HEK293 (cell line): ENCODE results near the gene ZNF492.

Source experiments
- CTCF ChIP-seq: fragments of 450-650 bp; formaldehyde crosslinking; IDR thresholded peaks from 2 replicates; pipeline ENCODE4 v1.5.1; 2016; ENCODE audit warnings: missing biosample characterization, missing genetic modification characterization
- KLF16 ChIP-seq: fragments of 450-650 bp; formaldehyde crosslinking; IDR thresholded peaks from 2 replicates; pipeline ENCODE4 v1.5.1; 2017; ENCODE audit warnings: missing biosample characterization, missing genetic modification characterization
- REPIN1 ChIP-seq: fragments of 450-650 bp; formaldehyde crosslinking; IDR thresholded peaks from 2 replicates; pipeline ENCODE4 v1.5.1; 2017; ENCODE audit warnings: missing biosample characterization, missing genetic modification characterization, low read depth
- ZNF140 ChIP-seq: fragments of 450-650 bp; formaldehyde crosslinking; IDR thresholded peaks from 2 replicates; pipeline ENCODE4 v1.5.1; 2016; ENCODE audit warnings: missing biosample characterization, missing genetic modification characterization
- ZNF18 ChIP-seq: fragments of 450-650 bp; formaldehyde crosslinking; IDR thresholded peaks from 2 replicates; pipeline ENCODE4 v1.5.1; 2016; ENCODE audit warnings: missing biosample characterization, missing genetic modification characterization
- ZNF19 ChIP-seq: fragments of 450-650 bp; formaldehyde crosslinking; IDR thresholded peaks from 2 replicates; pipeline ENCODE4; 2016; ENCODE audit warnings: missing biosample characterization, missing genetic modification characterization, low read depth
- ZNF214 ChIP-seq: fragments of 450-650 bp; formaldehyde crosslinking; IDR thresholded peaks from 2 replicates; pipeline ENCODE4 v1.5.1; 2017; ENCODE audit warnings: missing biosample characterization, mild to moderate bottlenecking, missing genetic modification characterization, borderline replicate concordance
- ZNF239 ChIP-seq: fragments of 450-650 bp; formaldehyde crosslinking; IDR thresholded peaks from 2 replicates; pipeline ENCODE4 v1.5.1; 2016; ENCODE audit warnings: missing biosample characterization, missing genetic modification characterization
- ZNF274 ChIP-seq, 2 experiments: fragments of 200-500 bp in 1 of 2; fragments of 450-650 bp in 1 of 2; sonication (Bioruptor generic) in 1 of 2; formaldehyde crosslinking in 1 of 2; IDR thresholded peaks; 2 replicates each; pipeline versions ENCODE4 v1.5.1 to v1.6.1; 2014 to 2016; ENCODE audit warnings: borderline replicate concordance in 1 of 2, inconsistent platforms in 1 of 2, low read length in 1 of 2, missing biosample characterization in 1 of 2, missing genetic modification characterization in 1 of 2
- ZNF362 ChIP-seq: fragments of 450-650 bp; formaldehyde crosslinking; IDR thresholded peaks from 2 replicates; pipeline ENCODE4 v1.5.1; 2016; ENCODE audit warnings: missing biosample characterization, missing genetic modification characterization
- ZNF560 ChIP-seq: fragments of 450-650 bp; formaldehyde crosslinking; IDR thresholded peaks from 2 replicates; pipeline ENCODE4 v1.5.1; 2017; ENCODE audit warnings: missing biosample characterization, missing genetic modification characterization, borderline replicate concordance
- ZNF624 ChIP-seq: fragments of 450-650 bp; formaldehyde crosslinking; IDR thresholded peaks from 2 replicates; pipeline ENCODE4 v1.5.1; 2017; ENCODE audit warnings: missing biosample characterization, missing genetic modification characterization
- ZNF660 ChIP-seq: fragments of 450-650 bp; IDR thresholded peaks from 2 replicates; pipeline ENCODE4 v1.5.1; 2018; ENCODE audit warnings: missing biosample characterization, mild to moderate bottlenecking, missing genetic modification characterization
- ZNF791 ChIP-seq: fragments of 450-650 bp; formaldehyde crosslinking; IDR thresholded peaks from 2 replicates; pipeline ENCODE4 v1.5.1; 2016; ENCODE audit warnings: missing biosample characterization, missing genetic modification characterization

- no peak for TF ChIP-seq ZNF18
- no peak for TF ChIP-seq CTCF (tag by site-specific recombination)
- TF ChIP-seq ZNF362 (tag by site-specific recombination), result no peak
- no peak for TF ChIP-seq ZNF214 (tag by site-specific recombination)
- TF ChIP-seq ZNF660 (tag by site-specific recombination), result no peak
- TF ChIP-seq REPIN1 (tag by site-specific recombination), result no peak
- TF ChIP-seq ZNF624 (tag by site-specific recombination), result no peak
- no peak for TF ChIP-seq ZNF560 (tag by site-specific recombination)
- TF ChIP-seq KLF16 (tag by site-specific recombination), result no peak
- TF ChIP-seq ZNF239 (tag by site-specific recombination), result no peak
- no peak for TF ChIP-seq ZNF140
- no peak for TF ChIP-seq ZNF274 (IDR thresholded peaks at IDR 0.05; ENCODE audit: low read length)
- TF ChIP-seq ZNF274 (tag by site-specific recombination; IDR thresholded peaks at IDR 0.05; ENCODE audit: borderline replicate concordance), result no peak
- no peak for TF ChIP-seq ZNF791
- TF ChIP-seq ZNF19, result no peak
Measured at GRCh38 chr19:22634450-22634827, 315 bp downstream of the ZNF492 start.
